GM06990 (cell line): Measurements from ENCODE around the gene CRISP1.

Experiments
- DNase-seq: peaks from one replicate; pipeline ENCODE4 v3.0.0-alpha.2; 2011; ENCODE audit not compliant: insufficient read length; ENCODE audit errors: extremely low read depth
- H3K27me3 ChIP-seq: replicated peaks from 2 replicates; pipeline ENCODE4 v1.6.0; 2011; ENCODE audit warnings: low read length; ENCODE audit not compliant: control insufficient read depth, insufficient read depth
- H3K36me3 ChIP-seq: 2 replicates; pipeline ENCODE4 v1.5.1; 2011; ENCODE audit warnings: low read length; ENCODE audit not compliant: control insufficient read depth, insufficient read depth
- H3K4me3 ChIP-seq: replicated peaks from 2 replicates; pipeline ENCODE4 v1.5.1; 2011; ENCODE audit warnings: low read depth, mild to moderate bottlenecking, control low read depth, low read length
- TF ChIP-seq, protein P1 (sequence below): IDR thresholded peaks from 2 replicates; pipeline ENCODE4 v1.5.1; 2011; ENCODE audit warnings: low read length, control low read depth, mild to moderate bottlenecking, inconsistent platforms; ENCODE audit not compliant: insufficient read depth, poor library complexity, severe bottlenecking

Gene CRISP1

DNA sequence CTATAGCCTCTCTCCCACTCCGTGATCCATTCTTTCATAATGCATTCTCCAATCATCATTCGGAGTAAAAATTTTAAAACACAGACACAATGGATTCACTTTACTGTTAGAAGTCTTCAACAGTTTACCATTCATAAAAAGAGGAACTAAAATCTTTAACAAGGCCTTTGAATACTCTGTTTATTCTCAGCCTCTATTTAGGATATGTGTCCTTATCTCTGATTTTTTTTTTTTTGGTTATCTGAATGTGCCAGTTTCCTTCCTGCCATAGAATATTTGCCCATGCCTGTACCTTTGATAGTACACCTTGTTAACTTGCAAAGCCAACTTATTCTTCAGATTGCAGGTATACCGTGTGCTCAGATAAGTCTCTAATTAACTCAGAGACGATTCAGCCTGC, 11.1 kb downstream of the CRISP1 start:
- Histone ChIP-seq H3K27me3 (no peaks in the 10 kb centered on the region), H3K4me3 (no peak overlapping the region), H3K36me3 (no peaks in the 10 kb centered on the region)
- DNase-seq, result no peak
- TF ChIP-seq, protein P1, sequence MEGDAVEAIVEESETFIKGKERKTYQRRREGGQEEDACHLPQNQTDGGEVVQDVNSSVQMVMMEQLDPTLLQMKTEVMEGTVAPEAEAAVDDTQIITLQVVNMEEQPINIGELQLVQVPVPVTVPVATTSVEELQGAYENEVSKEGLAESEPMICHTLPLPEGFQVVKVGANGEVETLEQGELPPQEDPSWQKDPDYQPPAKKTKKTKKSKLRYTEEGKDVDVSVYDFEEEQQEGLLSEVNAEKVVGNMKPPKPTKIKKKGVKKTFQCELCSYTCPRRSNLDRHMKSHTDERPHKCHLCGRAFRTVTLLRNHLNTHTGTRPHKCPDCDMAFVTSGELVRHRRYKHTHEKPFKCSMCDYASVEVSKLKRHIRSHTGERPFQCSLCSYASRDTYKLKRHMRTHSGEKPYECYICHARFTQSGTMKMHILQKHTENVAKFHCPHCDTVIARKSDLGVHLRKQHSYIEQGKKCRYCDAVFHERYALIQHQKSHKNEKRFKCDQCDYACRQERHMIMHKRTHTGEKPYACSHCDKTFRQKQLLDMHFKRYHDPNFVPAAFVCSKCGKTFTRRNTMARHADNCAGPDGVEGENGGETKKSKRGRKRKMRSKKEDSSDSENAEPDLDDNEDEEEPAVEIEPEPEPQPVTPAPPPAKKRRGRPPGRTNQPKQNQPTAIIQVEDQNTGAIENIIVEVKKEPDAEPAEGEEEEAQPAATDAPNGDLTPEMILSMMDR, result no peak

DNA sequence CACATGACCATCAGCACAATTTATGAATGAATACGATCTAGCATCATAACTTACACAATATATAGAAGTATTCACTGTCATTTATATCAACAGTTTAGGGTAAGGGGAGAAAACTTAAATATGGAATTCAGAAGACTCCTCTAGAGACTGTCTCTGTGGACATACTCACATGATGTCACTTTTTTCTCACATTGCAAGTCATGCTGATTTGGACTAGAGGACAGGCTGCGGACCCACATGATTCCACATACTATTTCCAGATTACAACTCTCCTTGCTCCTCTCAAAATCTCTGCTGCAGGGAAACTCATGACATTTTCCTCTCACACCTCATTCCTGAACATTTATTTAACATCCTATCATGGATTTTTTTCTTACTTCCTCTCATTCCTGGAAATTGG, 13.4 kb downstream of the CRISP1 start:
- no peak overlapping the region for H3K4me3 ChIP-seq
- no peak for DNase-seq

DNA sequence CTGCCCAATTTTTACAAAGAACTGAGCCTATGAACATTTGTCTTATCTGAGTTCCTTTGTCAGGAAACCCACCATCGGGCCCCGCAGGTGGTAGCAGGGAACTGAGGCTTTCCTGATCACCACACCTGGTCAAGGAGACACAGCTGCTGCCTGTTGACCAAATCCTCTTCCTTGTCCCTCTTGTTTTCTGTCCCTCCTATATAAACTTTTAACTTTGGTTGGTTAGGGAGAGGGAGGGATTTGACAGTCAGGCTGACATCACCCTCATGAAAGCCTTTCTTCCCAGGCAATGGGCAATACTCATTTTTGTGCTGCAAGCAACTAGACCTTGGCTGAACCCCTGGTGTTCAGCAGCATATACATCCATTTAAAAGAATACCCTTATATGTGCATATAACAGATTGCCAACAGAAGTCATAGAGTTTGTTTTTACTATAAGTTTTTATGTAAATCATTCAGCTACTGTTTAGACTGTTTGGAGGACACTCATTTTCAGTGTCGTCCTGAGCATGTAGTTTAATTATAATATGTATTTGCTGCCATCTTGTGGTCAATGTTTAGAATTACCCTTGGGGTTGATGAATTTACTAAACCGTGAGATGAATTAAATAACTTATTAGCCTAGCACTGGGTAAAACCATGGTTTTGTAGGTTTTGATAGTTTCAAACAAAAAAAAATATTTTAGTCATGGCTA, 17.0 kb downstream of the CRISP1 start:
- H3K27me3 ChIP-seq, result no peaks in the 10 kb centered on the region
- TF ChIP-seq, protein P1, result peak; percentile 33
- peak; percentile 16 for DNase-seq
- H3K36me3 ChIP-seq, result no peaks in the 10 kb centered on the region
- no peak overlapping the region for H3K4me3 ChIP-seq

More for the DNA sequence above, 13.4 kb downstream of the CRISP1 start:
- Histone ChIP-seq H3K27me3 (no peaks in the 10 kb centered on the region), H3K36me3 (no peaks in the 10 kb centered on the region)
- TF ChIP-seq, protein P1, result no peak

DNA sequence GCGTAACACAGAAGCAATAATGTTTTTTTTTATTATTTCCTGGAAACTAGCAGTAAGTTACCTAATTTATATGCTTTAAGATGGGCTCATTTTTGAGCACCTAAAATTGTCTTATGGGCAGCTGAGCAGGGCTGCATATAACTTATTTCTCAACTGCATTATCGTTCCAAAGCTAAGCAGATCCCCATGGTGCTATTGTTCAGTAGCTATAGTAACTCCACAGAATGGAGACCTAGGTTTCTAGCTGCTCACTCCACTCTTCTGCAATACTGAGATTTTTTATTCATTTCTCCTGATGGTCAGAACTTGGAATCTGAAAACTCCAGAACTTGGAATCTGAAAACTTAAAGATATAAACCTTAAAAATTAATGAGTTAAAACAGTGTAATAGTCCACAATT, 18.7 kb downstream of the CRISP1 start:
- TF ChIP-seq, protein P1, result no peak
- DNase-seq, result no peak
- H3K36me3 ChIP-seq, result no peaks in the 10 kb centered on the region
- no peaks in the 10 kb centered on the region for H3K27me3 ChIP-seq
- H3K4me3 ChIP-seq, result no peak overlapping the region

DNA sequence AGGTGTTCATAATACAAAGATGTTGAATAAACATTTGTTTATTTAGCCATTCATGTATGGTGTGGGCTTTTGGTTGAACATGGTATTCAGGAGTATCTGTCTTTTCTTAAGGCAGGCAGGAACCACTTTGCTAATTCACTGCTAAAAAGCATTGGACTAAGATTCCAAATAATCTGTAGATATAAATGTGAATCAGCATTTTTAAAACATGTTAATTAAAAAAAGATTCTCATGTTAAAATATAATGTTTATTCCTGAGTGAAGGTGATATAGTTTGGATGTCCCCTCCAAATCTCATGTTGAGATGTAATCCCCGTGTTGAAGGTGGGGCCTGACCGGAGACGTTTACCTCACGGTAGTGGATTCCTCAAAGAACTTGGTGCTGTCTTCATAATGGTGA, 19.3 kb downstream of the CRISP1 start:
- Histone ChIP-seq H3K27me3 (no peaks in the 10 kb centered on the region), H3K36me3 (no peaks in the 10 kb centered on the region), H3K4me3 (no peak overlapping the region)
- DNase-seq, result no peak
- TF ChIP-seq, protein P1, result no peak

DNA sequence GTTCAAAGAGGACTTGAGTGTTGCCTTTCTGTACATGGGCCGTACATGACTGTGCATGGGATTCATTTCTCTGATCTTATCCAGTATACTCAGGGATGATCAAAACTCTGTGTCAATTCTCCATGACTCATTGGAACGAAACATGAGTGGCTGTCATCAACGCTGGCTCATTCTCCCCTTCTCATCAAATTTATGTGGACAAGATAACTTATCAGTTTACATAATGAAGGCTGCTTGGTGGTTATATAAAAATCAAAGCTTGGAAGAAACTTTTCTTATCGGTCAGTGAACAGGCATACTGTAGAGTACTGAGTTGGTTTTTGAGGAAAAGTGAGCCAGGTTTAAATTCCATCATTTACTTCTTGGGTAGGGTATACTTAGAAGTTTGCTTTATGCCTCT, 24.9 kb downstream of the CRISP1 start:
- TF ChIP-seq, protein P1, result no peak
- Histone ChIP-seq H3K4me3 (no peak overlapping the region), H3K27me3 (no peaks in the 10 kb centered on the region), H3K36me3 (no peaks in the 10 kb centered on the region)
- no peak for DNase-seq
